Thymus (tissue), 2 donors: ENCODE results near the gene WAC. TPM values are rescaled to one million over a fixed set of nuclear protein-coding genes. Genes with fewer than 3 reads are reported as not detected.

Experiments used
- polyA plus RNA-seq: library from polyadenylated mRNA; stranded (reverse); fragments of 200-250 nt; gene quantifications from one replicate; pipeline ENCODE4 v1.2.3, GENCODE V29; 2013
- total RNA-seq: library from RNA; stranded (reverse); fragments of 120-200 nt; gene quantifications from one replicate; pipeline ENCODE4 v1.2.4, GENCODE V29; 2013
- donor health status: healthy.

Gene WAC
- total and polyA plus RNA-seq, 2 donors = 54.2 to 70.5 TPM

Other genes starting within 250 kb of the WAC start
- 2.8 TPM for gene MPP7, start 230.1 kb upstream of the WAC start, total RNA-seq
- 5.1 TPM for gene MPP7, start 230.1 kb upstream of the WAC start, polyA plus RNA-seq
- 1.3 TPM for gene BAMBI, start 144.4 kb downstream of the WAC start, total RNA-seq
- gene BAMBI, start 144.4 kb downstream of the WAC start, polyA plus RNA-seq = 0.80 TPM